AG08395 (cell line): Measurements from ENCODE around the gene SLC9A6.
"Not testable (repeated sequence)": the region's sequence is repeated elsewhere in the genome, so short reads cannot be mapped to it uniquely, and the experiment has no call there.

Source experiments
- DNase-seq: peaks from one replicate; pipeline ENCODE4 v3.0.0; 2012; ENCODE audit warnings: mixed read lengths, low spot score

Gene SLC9A6

DNA sequence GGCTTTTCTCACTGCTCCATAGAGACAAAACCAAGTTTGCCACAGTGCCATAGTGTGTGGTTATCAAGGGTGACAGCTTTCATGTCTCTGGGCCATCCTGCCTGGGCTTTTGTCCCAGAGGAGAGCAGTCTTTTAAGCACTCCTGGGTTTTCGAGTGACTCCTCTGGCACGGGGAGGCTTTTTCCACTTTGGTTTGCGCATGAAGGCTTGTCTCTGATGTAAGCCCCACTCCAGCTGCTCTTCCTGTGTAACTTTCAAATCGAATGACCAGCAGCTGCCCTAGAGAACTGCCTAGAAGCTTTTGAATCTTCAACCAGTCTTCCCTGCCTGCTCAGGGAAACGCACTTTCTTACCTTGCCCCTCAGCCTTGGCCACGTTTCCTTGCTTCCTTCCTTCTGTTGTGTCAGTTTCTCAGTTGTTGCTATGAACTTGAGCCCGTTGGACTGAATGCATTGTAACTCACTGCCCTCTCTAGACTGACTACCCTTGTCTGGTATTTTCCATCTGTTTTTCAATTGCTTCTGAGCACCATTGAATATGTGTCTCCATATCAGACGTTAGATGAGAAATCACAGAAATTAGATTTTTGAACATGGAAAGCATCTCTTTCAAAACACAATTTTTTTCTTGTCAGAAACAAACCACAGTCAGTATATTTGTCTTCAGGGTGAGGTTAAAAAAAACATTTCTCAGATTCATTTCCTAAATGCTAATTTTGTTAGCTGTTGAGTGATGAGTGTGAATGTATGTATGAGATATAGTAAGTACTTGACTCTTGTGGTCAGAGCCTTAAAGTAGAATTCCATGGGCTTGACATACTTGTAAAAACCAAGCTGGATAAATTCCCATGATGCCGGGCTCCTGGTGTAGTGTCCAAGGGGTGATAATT, 45.3 kb downstream of the SLC9A6 start:
- DNase-seq, result peak; percentile 50

DNA sequence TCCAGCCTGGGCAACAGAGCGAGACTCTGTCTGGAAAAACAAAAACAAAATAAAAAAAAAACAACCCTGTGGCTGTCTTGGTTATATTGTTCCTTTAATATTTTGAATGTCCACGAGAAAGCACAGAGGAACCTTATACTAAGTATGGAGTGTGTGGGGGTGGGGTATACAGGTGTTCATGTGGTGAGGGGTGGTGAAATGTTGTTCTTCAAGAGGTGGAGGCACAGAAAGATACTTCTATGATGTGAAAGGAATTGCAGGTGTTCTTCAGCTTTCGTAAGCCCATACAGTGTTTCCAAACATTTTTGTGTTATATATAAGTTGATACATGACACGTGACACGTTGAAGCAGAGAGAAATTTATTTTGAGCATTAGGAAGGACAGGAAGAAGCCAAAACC, 46.4 kb downstream of the SLC9A6 start:
- no peak for DNase-seq

DNA sequence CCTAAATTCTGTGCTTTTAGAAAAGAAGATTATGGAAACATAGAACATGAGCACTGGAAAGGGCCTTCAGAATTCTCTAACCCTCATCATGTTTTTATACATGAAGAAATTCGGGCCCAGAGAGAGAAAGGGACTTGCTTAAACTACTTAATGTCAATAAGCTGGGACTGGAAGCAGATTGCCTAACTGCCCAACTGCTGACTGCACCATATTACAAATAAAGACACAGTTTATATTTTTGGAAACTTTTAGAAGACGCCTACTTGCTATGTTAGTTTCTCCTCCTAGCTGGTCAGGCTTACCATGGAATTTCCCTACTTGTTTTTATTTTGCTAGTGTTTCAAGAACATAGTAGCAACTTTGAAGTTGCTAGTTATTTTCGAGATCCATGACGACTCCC, 47.1 kb downstream of the SLC9A6 start:
- no peak for DNase-seq

DNA sequence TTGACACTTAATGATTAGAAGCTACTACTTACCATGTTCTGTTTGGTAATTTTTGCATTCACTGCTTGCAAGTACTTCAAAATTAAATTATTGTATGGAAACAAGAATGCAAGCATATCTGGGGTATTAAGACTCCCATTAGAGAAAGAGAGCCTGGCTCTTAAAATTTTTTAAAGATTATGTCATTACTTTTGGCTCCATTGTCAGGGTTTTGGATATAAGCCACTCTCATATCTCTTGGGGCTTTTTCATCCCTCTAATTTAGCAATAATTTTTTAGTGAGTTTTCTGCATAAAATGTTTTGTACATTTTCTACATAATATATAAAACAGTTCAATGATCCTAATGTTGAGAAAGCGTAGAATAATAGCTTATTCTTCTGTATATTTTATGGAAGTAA, 49.4 kb downstream of the SLC9A6 start:
- no peak for DNase-seq

DNA sequence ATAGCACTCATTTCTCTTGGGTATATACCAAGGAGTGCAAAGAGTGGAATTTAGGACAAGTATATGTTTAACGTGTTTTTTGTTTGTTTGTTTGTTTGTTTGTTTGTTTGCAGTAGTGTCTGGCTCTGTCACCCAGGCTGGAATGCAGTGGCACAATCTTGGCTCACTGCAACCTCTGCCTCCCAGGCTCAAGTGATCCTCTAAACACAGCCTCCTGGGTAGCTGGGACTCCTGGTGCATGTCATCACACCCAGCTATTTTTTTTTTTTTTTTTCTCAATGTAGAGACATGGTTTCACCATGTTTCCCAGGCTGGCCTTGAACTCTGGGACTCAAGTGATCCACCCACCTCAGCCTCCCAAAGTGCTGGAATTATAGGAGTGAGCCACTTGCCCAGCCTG, 50.4 kb downstream of the SLC9A6 start:
- DNase-seq, result no peak

DNA sequence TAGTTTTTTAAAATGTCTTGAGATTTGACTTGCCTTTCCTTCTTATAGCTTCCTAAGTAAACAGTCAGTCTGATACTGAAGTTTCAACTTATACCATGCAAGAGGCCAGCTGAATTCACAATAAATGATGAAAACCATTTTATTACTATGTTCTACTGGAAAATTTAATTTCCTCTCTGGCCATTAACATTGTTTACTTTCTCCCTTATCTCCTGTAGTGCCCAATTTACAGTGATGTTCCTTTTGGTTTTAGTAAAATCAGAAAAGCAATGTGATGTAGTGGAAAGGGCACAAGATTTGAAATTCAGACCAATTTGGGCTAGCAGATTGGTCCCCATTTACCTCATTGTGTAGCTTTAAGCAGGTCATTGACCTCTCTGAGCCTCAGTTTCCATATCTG, 54.2 kb downstream of the SLC9A6 start:
- DNase-seq, result no peak

DNA sequence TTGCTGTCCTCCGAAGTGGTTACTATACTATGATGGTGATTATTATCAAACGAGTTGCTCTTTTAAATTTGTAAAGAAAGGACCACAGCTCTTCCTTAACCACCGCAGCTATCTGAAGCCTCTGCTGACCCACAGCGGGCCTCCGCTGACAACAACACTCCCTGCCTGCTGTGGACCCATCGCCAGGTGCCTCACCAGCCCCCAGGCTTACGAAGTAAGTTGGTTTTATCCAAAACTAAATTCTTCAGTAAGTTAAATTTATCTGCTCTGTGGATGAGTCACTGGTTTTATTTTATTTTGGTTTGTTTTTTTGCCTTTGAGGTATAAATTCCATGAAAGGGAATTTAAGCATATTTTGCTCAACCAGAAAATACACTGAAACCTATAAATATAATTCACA, 54.7 kb downstream of the SLC9A6 start:
- DNase-seq, result no peak

DNA sequence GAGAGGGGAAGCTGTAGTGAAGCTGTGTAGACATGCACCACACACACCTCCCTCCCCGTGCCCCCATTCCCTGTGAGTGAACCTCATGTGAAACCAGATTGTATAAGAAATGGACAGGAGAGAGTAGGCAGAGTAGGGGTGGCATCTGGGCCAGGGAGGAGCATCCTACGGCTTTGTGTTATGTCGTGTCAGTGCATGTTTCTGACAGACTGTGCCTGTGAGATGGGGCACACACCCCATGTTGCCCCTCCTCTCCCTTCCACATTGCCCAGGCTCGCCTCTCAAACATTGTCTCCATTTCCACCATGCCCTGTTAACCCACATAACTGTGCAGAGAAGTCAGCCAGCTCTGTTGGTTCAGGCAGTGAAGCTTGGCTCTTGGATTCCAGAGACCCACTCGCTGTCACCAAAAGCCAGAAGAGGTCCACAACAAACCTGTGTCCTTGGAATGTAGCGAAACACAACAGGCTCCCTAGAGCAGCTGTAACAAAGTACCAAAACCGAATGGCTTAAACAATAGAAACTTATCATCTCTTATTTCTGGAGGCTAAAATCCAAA, 56.1 kb downstream of the SLC9A6 start:
- DNase-seq, result no peak

DNA sequence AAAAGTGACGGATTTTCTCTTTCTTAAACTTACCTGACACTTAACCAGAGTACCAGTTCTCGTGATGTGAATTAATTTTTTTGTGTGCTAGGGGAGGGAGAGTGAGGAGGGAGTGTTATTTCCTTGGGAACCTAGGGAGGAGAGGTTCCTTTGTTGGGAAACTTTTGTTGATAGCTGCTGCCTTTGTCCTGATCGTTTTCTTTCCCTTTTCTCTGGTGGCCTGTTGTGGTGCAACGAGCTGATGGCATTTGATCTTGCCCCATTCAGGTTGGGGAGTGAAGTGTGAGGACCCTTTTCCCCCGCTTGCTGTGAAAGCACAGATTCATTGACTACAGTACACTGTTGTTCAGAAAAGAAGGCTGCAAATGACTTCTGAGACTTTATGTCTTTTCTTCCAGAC, 59.8 kb downstream of the SLC9A6 start:
- DNase-seq, result no peak

DNA sequence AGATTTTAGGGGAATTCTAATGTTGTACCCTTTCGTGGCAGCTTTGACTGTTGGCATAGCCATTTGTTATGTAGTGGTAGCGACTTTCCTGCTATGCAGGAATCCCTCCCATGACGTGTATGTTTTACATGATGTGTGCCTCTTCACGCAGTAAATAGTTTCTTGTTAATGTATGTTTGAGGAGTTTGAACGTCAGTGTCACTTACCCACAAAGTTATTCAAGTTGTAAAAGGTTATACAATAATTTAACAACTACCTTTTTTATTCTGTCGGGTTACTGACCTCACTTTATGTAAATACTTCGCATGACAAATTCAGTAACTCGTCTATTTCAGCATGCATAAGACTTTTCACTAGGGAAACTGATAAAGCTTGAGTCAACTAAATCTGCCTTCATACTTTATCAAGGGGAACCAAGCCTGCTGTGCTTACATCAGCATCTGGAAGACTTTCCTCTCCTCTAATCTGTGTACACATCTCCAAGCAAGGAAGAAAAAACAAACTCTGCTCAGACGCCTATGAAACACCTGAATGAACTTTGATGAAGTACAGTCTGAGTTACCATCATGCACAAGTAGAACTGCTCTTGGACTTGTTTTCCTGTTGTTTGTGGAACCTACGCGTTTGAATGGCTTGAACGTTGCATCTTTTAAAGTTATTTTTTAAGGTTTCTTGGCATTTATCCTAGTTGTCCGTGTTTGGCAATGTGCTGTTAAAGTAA, 61.2 kb downstream of the SLC9A6 start:
- no peak for DNase-seq

DNA sequence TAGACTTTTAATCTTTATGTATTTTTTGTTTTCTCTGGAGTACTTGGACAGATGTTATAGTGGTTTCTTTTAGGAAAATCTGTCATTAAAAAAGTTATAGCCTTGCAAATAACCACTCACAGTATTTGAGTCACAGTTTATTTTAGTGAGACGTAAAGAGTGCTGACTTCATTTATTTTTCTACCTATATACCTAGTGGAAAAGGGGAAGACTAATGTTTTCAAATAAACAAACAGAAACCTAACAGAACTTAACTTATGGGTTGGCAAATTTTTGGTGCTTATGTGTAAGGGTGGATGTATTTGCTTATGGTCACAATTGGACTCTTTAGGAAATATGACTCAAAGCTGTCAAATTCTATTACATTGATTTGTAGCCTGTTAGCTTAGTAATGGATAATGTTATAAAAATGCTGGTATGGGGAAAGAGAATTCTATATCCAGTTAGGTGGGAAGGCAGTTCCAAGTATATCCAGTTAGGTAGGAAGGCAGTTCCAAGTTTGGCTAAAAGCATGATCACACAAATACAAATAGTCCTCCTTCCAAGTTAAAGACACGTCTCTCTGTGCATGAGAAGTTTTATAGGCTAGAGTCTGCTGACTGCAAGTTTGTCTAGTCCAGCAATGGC, 61.9 kb downstream of the SLC9A6 start:
- DNase-seq, result no peak

DNA sequence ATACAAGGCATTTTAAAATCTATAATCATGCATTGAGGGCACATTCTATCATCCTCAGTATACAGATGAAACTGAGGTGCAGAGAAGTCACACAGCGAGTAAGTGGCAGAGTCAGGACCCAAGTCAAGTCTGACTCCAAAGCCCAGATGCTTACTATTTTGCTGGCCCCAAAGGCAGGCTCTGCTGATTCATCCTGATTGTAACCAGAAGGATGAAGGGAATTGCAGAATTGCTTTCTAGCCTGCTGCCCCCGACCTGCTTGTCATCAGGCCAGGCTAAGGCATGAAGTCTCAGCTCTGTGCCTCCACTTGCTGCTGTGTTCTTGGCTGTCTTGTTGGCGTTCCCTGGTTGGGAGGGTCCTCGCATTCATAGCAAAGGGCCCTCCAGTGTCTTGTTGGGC, 62.7 kb downstream of the SLC9A6 start:
- DNase-seq, result peak; percentile 59

DNA sequence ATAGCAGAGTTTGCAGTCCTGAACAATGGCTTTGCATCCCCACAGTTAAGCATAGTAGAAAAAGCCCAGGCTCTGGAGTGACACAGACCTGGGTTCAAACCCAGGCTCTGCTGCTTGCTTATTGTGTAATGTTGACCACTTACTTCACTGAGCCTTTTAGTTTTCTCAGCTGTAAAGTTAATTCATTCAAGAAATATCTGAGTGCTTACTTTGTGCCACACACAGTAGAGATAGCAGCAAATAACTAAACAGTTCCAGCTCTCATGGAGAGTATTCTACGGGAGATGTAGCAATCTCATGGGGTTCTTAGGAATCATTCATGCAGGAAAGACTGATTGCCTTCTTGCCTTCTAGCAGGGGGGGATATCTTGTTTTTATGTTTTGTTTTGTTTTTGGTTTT, 63.2 kb downstream of the SLC9A6 start:
- DNase-seq, result no peak

DNA sequence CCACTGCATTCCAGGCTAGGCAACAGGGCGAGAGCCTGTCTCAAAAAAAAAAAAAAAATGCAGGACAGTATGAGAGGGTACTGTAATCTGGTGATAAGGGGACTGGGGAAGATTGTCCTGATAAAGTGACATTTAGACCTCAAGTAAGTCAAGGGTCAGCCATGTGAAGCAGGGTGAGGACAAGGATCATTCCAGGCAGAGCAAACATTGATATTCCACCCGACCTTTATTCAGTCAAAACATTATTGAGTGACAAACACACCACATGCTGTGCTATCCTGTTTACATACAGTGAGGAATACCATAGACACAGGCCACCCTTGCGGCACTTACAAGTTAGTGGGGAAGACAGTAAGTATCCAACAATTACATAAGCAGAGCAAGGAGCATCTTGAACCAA, 64.4 kb downstream of the SLC9A6 start:
- no peak for DNase-seq

DNA sequence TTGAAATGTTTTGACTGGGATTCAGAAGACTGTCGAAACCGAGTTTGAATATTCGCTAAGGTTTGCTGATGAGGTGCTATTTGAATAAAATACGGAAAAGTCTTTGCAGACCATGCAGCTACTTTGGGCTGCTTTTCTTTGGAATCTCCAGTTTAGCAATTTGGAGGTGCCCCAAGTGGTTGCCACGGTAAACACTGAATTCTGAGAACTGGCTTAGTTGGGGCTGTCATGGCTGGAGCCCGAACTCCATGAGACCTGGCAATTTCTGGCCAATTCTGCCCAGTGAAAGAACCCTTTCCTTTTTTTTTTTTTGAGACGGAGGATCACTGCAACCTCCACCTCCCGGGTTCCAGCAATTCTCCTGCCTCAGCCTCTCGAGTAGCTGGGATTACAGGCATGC, 65.6 kb downstream of the SLC9A6 start:
- not testable (repeated sequence) for DNase-seq

DNA sequence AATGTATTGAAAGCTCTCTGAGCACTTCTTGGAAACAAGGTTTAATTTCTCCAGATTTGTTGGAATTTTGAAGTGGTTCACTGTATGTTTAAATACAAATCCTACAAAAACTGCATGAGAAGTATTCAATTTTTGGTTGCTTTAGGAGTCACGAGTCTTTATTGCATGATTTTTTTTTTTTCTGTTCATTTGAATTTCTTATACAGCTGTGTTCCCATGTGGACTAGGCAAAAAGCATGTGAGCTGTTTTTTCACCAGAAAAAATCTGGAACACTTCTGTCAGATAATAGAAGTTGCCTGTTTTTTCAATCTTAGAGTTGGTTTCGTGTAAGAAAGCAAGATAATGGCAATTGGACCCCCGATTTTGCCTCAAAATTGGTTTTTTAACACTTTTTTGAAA, 66.4 kb downstream of the SLC9A6 start:
- DNase-seq, result no peak

DNA sequence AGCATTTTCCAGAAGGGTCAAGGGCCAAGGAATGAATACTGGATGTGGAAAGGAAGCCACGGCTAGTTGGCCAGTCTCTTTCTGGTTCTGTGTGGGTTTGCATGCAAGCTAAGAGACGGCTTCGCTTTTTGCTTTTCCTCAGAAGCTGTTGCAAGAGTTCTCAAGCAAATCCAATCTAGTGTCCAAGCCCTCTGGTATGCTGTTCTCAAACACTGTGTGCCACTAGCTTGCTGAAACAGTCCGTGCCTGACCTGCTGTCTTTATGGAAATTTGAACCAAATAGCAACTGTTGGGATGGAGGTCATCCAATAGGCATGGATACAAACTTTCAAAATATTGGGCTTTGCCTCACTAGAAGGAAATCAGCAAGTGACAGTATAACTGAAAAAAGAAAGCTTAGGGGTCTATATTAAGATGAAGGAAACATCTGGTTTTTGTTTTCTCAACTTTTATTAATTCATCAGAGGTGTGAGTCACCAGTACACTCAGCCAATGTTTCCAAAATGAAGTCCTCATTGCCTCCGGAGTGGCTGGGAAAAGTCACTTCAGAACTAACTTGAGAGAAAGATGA, 70.5 kb downstream of the SLC9A6 start:
- peak; percentile 61 for DNase-seq

DNA sequence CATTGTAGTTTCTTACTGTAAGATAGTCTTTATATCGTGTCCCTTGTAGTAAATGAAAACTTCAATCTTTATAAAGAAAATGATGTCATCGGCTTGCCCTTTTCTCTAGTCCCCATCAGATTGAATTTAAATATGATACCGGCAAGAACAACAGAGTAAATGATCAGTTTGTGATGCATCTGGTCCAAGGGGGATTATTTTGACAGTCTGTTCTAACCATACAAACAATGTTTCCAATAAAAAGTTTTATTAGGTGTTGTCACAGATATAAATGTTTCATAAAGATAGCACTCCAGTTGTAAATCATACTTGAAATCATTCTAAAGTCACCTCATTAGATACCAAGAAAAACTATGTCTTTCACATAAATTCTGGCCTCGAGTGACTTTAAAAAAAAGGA, 72.3 kb downstream of the SLC9A6 start:
- no peak for DNase-seq

DNA sequence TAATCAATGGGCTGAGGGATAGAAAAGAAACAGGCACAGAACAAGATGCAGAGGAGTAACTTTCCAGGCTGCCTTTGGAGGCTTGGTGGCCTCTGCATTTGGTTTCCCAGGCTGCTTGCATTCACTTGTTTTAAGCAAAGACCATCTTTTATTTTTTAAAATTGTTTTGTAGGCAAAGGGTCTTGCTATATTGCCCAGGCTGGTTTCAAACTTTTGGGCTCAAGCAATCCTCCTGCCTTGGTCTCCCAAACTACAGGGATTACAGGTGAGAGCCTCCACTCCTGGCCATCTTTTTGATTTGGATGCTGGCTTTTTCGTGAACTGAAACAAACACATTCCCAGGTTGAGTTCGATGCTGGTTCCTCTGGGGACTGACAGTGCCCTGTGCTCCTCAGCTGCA, 74.1 kb downstream of the SLC9A6 start:
- DNase-seq, result no peak

DNA sequence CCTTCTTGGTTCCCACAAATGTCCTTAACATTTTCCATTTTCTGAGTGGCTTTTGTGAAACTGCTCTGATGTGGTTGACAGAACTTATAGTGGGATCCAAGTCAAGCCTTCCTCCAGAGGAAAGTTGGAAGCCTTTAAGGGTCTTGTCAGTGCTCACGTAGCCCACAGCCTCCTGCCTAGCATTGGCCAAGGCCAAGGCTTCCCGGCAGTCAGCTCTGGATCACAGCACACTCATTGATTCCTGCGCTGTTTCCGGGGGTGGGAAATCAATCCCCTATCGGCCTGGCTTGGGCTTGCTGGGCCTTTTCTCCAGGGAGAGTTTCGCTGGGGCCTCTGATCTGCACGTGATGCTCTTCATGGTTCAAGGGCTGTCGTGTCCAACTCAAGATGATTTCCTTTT, 76.1 kb downstream of the SLC9A6 start:
- no peak for DNase-seq

DNA sequence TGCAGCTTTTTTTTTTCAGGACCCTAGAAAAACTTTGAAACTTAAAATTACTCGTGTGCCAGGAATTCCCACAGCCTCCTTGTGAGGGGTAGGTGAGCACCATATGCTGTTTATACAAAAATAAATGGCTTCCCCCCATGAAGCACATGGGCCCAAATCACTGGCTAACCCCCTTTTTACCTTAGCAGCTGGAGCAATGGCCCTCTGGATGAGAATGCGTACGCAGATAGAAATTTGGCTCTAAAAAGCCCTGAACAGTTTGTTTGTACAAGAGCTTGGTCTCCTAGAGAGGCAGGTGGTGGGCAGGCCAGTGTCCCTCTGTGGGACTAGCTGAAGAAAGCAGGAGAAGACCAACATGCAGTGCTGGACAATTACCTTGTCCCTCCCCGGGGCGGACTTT, 76.5 kb downstream of the SLC9A6 start:
- DNase-seq, result no peak

DNA sequence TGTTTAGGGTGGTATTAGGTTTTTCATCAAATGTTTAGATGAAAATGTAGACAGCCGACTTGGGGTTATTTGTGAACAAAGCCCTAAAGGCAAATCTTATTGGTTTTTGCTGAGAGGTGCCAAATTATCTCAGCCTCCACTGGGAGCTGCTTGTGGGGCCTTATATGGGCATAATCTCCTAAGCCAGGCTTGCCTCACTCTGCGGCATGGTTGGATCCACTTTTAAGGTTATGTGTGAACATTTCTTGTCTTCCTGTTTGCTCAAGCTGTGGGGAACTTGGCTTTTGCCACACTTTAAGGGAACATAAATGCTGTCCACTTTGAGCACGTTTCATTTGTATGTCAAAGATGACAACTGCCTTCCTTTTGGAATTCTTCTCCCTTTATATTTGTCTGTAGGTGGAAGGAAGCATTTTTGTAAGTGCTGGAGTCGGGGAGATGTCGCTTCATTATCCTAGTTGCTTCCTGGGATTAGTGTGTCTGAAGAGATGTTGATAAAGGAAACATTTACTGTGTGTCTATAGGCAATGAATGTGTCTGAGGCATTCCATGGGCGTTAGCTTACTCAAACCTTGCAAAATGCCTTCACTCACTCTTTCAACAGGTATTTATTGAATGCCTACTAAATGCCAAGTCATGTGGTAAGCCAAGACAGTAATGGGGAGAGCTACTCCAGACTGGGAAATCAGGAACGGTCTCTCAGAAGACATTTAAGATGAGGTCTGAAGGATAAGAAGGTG, 78.3 kb downstream of the SLC9A6 start:
- DNase-seq, result no peak
